BJ (cell line): ENCODE measurements around the gene AATK. TPM values are rescaled to one million over a fixed set of nuclear protein-coding genes. Genes with fewer than 3 reads are reported as not detected.

Experiments
- CTCF ChIA-PET: fragments of 350-600 bp; formaldehyde crosslinking; extraction: SDS; loops from one replicate; lab custom pipeline; 2021; ENCODE audit warnings: antibody characterized with exemption, inconsistent platforms; lab: Yijun Ruan, JAX
- POLR2A ChIA-PET: fragments of 300-600 bp; sonication (Branson Sonifier 250); formaldehyde crosslinking; extraction: SDS; loops from one replicate; lab custom pipeline; 2021; ENCODE audit warnings: antibody characterized with exemption; lab: Charles Lee
- DNase-seq: peaks from one replicate; pipeline ENCODE4 v3.0.0-alpha.2; 2011; ENCODE audit warnings: low read depth
- H3K27me3 ChIP-seq: 2 replicates; pipeline ENCODE4 v1.6.0; 2011; ENCODE audit warnings: low read length; ENCODE audit not compliant: control insufficient read depth, insufficient read depth
- H3K36me3 ChIP-seq: 2 replicates; pipeline ENCODE4 v1.5.1; 2011; ENCODE audit warnings: low read length; ENCODE audit not compliant: control insufficient read depth, insufficient read depth
- H3K4me3 ChIP-seq: 2 replicates; pipeline ENCODE4 v1.5.1; 2011; ENCODE audit warnings: low read depth, mild to moderate bottlenecking, control low read depth, low read length
- polyA plus RNA-seq: library from polyadenylated mRNA; depleted of rRNA; stranded (reverse); fragments of >200 nt; gene quantifications from 2 replicates; pipeline ENCODE4 v1.2.3, GENCODE V29; 2011
- TF ChIP-seq, protein P1 (sequence below): IDR thresholded peaks from 2 replicates; pipeline ENCODE4 v1.5.1; 2011; ENCODE audit warnings: low read depth, mild to moderate bottlenecking, control low read depth, inconsistent platforms, low read length, moderate library complexity; ENCODE audit not compliant: insufficient read depth

AATK gene
- polyA plus RNA-seq, 1 experiment, result 0.29 TPM

DNA sequence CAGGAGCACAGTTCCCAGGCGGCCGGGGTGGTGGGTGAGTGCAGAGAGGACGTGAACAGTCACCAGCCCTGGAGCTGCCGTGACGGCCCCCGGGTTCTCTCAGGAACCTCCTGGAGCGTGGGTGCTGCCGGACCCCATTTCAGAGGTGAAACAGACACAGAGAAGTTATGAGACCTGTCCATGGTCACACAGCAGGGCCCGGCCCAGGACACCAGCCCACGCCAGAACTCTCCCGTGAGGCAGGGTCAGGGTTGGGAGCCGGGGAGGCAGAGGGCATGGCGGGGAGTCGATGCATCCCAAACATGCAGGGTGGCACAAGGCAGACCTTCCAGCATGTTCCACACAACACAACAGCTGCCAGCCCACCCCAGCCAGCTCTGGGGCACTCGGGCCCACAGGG lies 4.5 kb downstream of the AATK start:
- DNase-seq, result no peak
- CTCF ChIA-PET, result interaction anchor here (0.7 kb wide), 1 partner anchor 39 kb away, joined by 6 read pairs; no protein-coding TSS in a partner anchor
- TF ChIP-seq, protein P1, sequence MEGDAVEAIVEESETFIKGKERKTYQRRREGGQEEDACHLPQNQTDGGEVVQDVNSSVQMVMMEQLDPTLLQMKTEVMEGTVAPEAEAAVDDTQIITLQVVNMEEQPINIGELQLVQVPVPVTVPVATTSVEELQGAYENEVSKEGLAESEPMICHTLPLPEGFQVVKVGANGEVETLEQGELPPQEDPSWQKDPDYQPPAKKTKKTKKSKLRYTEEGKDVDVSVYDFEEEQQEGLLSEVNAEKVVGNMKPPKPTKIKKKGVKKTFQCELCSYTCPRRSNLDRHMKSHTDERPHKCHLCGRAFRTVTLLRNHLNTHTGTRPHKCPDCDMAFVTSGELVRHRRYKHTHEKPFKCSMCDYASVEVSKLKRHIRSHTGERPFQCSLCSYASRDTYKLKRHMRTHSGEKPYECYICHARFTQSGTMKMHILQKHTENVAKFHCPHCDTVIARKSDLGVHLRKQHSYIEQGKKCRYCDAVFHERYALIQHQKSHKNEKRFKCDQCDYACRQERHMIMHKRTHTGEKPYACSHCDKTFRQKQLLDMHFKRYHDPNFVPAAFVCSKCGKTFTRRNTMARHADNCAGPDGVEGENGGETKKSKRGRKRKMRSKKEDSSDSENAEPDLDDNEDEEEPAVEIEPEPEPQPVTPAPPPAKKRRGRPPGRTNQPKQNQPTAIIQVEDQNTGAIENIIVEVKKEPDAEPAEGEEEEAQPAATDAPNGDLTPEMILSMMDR, result no peak
- H3K4me3 ChIP-seq, result no peak overlapping the region
- POLR2A ChIA-PET, result no interaction called here
- H3K27me3 ChIP-seq, result peaks cover 10% of the 10 kb centered on the region
- H3K36me3 ChIP-seq, result no peaks in the 10 kb centered on the region

DNA sequence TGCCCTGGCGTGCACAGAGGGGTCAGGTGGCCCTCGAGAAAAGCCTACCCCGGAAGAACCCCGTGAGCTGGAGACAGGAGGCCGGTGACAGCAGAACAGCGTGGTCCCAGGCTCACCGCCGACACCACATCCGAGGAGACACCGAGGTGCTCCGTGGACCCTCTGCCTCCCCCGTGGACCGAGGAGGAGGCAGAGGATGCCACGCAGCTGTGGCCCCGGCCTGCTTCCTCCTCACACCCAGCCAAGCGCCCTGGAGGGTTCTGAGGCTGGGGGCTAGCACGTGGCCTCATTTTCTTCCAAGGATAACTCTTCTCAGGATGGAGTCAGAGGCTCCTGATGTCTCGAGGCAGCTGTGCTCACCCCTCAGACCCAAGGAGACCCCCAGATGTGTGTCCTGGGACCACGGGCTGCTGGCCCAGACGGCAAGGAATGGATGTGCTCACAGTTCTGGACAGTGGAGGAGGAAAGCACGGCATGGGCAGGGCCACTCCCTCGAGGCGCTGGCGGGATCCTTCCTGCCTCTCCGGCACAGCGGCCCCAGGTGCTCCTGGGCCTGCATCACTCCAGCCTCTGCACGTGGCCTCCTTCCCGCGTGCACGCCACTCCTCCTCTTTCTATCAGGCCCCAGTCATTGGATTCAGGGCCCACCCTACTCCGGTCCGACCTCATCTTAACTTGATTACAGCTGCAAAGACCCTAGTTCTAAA lies 5.1 kb downstream of the AATK start:
- ChIA-PET POLR2A (no interaction called here), CTCF (interaction anchor here (0.7 kb wide), 1 partner anchor 40 kb away, joined by 6 read pairs; no protein-coding TSS in a partner anchor)
- Histone ChIP-seq H3K27me3 (peaks cover 9% of the 10 kb centered on the region), H3K36me3 (no peaks in the 10 kb centered on the region), H3K4me3 (no peak overlapping the region)
- TF ChIP-seq, protein P1, result no peak
- DNase-seq, result no peak

DNA sequence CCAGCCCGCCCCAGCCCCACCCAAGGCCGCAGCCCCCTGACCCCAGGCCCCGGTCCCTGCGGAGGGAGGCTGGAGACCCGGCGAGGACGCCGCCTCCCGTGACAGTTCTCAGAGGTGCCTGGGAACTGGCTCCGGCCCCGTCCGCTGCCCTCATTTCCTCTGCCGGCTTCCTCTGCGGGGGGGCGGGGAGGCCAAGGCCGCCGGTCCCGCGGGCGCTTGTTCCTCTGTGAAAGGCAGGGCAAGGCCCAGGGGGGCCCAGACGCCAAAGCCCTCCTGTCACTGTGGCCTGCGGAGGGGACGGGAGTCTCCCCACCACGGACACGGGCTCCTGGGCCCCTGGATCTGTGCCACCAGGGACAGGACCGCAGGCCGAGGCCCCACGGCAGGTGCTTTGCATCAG lies 5.7 kb downstream of the AATK start:
- ChIA-PET POLR2A (no interaction called here), CTCF (no interaction called here)
- no peak for DNase-seq
- H3K36me3 ChIP-seq, result no peaks in the 10 kb centered on the region
- TF ChIP-seq, protein P1, result no peak
- no peak overlapping the region for H3K4me3 ChIP-seq
- H3K27me3 ChIP-seq, result peaks cover 7% of the 10 kb centered on the region

DNA sequence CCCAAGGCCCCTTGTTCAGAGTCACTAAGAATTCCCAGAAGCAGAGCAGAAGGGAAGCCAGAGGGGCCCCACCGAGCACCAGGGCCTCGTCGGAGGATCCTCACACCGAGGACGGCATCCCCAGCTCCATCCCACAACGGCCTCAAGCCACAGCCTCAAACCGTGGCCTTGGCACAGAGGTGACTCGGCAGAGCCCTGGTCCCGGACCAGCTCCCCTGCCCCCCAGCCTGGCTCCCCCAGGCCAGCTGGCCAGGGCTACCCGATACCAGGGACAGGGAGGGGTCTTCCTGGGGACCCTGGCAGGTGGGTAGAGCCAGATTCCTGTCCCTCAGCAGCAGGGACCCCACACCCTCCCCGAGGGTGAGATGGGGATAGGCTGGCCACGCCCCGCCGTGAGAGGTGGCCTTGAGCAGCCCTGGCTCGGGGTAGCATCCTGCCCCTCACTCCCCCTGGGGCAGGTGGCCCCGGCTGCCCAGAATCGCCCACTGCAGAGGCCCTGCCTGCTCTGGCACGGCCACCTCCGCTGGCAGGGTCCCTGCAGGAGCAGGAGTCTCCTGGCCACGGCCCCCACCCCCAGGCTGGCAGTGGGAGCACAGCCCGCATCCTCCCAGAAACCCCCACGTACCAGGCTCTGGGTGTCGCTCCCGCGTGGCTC lies 6.3 kb downstream of the AATK start:
- TF ChIP-seq, protein P1, result no peak
- no peak for DNase-seq
- no peak overlapping the region for H3K4me3 ChIP-seq
- ChIA-PET POLR2A (no interaction called here), CTCF (no interaction called here)
- peaks cover 7% of the 10 kb centered on the region for H3K27me3 ChIP-seq
- no peaks in the 10 kb centered on the region for H3K36me3 ChIP-seq
